GM19372 (cell line): ENCODE results near the gene RALB.

Experiments
- ATAC-seq: cut with Tn5 transposase; IDR thresholded peaks from one replicate; pipeline ENCODE4 v1.9.1; 2021; ENCODE audit warnings: mild to moderate bottlenecking, low read depth, moderate library complexity; ENCODE audit not compliant: unreplicated experiment

Gene RALB

DNA sequence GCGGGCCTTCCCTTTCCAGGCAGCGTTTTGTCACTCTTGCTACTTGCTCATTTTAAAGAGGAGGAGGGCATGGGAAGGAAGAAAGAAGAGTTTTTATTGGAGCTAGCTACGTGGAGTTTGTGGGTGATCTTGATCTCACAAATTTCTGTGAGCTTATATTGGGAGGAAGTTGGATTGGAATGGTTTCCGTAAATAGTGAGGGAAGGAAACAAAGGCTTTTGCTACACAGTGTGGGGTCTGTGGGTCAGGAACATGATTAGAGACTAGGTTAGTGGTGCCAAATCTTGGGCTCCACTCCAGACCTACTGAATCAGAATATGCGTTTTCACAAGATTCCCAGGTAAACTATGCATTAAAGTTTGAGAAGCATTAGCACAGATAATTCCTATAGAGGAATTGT is 8.1 kb downstream of the RALB start:
- no peak for ATAC-seq

- peak; percentile 85 for ATAC-seq
These were observed 8.8 kb downstream of the RALB start for GRCh38 chr2:120261387-120262006.

- ATAC-seq: no peak
These were observed 9.5 kb downstream of the RALB start for GRCh38 chr2:120262150-120262549.

- no peak for ATAC-seq
These were observed 10.2 kb downstream of the RALB start for GRCh38 chr2:120262761-120263428.

DNA sequence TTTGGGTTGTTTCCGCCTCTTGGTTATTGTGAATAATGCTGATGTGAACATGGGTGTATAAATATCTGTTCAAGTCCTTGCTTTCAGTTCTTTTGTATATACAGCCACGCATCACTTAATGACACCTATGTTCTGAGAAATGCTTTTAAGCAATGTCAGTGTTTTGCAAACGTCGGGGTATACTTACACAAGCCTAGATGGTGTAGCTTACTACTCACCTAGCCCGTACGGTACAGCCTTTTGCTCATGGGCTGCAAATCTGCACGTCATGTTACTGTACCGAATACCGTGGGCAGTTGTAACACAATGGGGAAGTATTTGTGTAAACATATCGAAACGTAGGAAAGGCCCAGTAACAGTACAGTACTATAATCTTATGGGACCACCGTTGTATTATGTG is 12.4 kb downstream of the RALB start:
- ATAC-seq: no peak

- no peak for ATAC-seq
These were observed 14.7 kb downstream of the RALB start for GRCh38 chr2:120267348-120267747.

DNA sequence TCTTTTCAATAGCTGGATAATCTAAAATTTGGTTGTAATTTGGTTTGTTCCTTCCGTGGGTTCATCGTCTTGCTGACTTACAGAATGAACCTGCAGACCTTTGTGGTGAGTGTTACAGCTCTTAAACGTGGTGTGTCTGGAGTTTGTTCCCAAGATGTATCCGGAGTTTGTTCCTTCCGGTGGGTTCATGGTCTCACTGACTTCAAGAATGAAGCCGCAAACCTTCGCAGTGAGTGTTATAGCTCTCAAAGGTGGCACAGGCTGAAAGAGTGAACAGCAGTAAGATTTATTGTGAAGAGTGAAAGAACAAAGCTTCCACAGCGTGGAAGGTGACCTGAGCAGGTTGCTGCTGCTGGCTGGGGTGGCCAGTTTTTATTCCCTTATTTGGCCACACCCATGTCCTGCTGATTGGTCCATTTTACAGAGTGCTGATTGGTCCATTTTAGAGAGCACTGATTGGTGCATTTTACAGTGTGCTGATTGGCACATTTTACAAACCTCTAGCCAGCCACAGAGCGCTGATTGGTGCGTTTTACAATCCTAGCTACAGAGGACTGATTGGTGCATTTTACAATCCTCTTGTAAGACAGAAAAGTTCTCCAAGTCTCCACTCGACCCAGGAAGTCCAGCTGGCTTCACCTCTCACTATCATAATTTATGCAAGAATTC is 16.6 kb downstream of the RALB start:
- no peak for ATAC-seq

- ATAC-seq: no peak
These were observed 17.2 kb downstream of the RALB start for GRCh38 chr2:120269816-120270215.

DNA sequence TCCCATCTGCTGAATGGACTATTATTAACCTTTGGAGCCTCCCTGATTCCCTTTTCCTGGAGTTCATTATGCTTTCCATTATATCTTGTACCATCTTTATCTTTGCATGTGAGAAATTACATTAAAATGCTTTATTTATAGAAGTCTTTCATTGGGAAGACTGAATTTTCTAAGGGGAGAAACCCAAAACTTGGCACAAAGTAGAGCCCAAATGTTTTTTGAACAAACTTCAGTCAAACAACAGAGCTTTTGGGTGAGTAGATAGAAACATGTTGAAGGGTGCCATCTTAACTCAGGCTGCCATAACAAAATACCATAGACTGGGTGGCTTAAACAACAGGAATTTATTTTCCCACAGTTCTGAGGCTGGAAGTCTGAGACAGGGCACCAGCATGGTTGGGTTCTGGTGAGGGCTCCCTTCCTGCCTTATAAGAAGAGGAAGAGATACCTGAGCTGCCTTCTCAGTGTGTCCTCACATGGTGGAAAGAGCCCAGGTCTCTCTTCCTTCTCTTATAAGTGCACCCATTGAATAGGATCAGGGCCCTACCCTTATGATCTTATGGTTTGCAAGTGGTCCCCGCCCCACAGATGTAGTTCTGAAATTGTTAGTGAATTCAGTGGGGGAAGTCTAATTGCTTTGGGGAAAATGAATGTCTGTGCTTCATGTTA is 19.2 kb downstream of the RALB start:
- ATAC-seq: no peak

- ATAC-seq: no peak
These were observed 20.3 kb downstream of the RALB start for GRCh38 chr2:120272763-120273481.

DNA sequence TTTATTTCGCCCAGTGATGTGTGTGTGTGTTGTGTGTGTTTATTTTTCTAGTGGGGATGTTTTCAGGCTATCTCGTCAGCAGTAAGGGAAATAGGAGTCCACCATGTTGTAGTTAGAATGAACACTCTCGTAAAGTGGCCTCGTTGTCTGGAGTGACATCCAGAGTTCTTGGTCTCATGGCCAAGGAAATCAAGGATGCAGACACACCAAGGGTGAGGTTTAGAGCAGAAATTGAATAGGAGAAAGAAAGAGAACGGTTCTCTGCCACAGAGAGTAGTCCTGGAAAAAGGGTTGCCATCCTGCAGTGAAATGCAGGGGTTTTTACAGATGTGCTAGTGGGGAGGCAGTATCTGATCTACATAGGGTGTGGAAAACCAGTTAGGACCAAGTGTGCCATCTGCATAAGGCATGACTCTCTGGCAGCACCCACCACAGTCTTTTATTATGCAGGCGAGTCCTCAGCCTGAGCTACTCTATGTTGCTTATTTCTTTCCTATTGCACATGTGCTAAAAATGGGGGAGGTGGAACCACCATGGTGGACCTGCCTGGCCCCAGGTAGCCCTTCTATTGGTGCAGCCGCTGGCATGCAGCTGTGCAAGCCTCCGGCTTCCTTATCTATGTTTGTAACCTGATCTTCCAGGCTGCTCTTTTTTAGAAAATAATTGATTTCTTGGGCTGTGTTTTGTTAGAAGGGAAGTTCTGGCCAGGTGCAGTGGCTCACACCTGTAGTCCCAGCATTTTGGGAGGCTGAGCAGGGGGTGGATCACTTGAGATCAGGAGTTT is 23.2 kb downstream of the RALB start:
- no peak for ATAC-seq

DNA sequence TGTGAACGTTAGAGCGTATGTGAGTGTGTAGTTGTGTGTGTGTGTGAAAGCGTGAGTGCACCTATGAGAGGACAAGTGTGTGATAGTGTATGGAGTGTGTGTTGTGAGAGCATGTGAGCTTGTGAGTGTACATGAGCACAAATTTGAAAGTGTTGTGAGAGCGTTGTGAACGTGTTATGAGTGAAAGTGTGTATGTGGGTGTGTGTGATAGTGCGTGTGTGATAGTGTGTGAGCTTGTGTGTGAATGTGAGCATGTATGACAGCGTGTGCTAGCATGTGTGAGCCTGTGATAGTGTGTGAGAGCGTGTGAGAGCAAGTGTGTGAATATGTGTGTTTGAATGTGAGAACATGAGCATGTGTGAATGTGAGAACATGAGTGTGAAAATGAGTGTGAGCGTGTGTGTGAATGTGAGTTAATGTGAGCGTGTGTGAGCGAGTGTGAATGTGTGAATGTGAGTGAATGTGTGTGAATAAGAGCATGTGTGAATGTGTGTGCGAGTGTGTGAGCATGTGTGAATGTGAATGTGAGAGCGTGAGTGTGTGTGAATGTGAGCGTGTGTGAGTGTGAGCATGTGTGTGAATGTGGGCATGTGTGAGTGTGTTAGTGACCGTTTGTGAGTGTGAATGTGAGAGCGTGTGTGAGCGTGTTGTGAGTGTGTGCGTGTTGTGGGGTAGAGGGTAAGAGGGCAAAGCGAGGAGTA is 25.0 kb downstream of the RALB start:
- ATAC-seq: no peak

GRCh38 chr2:120278901-120279300 is 26.2 kb downstream of the RALB start:
- ATAC-seq: no peak

GRCh38 chr2:120279708-120280107 is 27.1 kb downstream of the RALB start:
- no peak for ATAC-seq

DNA sequence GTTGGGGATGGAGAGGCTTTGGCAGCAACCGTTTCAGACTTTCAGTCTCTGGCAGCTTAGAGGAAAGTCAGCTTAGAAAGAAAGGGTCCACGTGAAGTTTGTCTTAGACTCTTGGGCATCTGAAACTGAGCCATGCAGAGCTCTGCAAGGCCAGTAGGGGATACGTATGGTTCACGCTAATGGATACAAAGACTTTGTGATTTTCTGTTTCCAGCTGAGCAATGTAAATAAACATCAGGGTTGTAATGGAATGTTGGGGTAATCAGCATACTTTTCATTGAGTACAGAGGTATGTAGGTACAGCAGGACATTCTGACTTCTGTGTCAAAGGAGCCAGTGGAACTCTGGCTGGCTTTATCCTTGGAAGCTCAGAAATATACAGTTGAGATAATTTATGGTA is 31.0 kb downstream of the RALB start:
- ATAC-seq: no peak

GRCh38 chr2:120285056-120285455 is 32.4 kb downstream of the RALB start:
- no peak for ATAC-seq

DNA sequence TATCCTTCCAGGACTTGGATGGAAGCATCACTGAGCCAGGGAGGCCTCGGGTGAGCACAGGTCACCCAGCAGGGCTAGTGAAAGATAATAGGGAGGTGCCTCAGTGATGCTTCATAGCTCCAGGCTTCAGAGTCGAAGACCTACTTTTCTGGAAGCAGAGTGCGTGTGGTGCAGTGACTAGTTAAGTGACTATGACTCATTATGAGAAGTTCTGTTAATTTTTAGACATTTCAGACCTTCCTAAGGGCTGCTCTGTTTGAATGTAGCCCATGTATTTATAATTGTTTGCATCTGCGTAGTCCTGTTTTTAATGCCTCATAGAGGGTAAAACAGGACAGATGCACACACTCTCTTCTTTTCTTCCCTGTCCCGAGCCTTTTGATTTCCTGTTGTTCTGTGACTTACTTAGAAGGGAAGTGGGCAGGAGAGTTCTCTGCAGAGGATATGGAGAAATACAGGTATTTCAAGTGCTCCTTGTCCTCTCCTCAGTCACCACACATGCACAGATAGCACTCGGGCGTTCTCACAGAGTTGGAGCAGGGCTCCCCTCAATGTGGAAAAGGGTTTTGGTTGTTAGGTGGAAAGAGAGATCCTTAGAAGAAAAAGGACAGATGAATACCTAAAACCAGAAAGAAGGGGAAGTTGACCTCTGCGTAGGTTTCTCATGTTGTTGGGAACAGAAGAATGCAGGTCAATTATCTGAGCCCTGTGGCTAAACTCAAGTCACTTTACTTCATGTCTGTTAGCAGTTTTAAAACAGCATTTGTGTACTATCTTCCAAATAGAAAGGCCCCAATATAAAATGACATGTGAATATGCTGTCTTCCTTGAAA is 34.7 kb downstream of the RALB start:
- peak; percentile 99 for ATAC-seq

- ATAC-seq: no peak
These were observed 35.3 kb downstream of the RALB start for GRCh38 chr2:120288016-120288373.
